ENCODE results near the gene ANTXR1.

DNA sequence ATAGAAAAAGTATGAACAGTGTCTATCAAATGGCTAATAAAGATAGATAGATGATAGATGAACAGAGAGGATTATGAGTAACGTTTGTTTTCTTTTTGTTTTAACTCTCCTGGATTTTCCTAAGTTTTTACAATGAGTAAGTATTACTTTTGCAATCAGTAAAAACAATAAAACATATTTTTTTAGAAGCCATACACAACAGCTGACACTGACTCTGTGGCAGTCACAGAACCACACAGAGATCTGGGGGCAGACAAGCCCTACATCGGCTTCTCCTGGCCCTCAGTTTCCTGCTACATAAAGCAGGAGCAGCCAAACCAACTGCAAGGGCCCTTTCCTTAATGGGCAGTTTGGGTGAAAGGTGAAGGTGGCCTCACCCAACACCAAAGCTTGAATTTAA lies 63.6 kb downstream of the ANTXR1 start:
- no peak for TF ChIP-seq EZH2 (IDR thresholded peaks at IDR 0.05; ENCODE audit: insufficient read depth, poor library complexity, severe bottlenecking)
- TF ChIP-seq EZH2phosphoT487 (IDR thresholded peaks at IDR 0.05; ENCODE audit: insufficient read depth, low read depth): no peak
